ENCODE results near the gene FAS.

The FAS gene

GRCh38 chr10:89029785-89030437 is 39.3 kb downstream of the FAS start:
- Histone ChIP-seq H3K27me3 (ENCODE audit: control insufficient read depth, insufficient read depth, low read length, poor library complexity, severe bottlenecking) (no peaks in the 10 kb centered on the region), H3K9me3 (ENCODE audit: control insufficient read depth, low read length) (no peaks in the 10 kb centered on the region), H3K36me3 (ENCODE audit: control insufficient read depth, insufficient read depth, low read length) (no peaks in the 10 kb centered on the region), H3K4me3 (ENCODE audit: insufficient read depth, low read depth, low read length) (no peak overlapping the region), H3K4me1 (ENCODE audit: control insufficient read depth, insufficient read depth, low read length) (no peaks in the 10 kb centered on the region), H3K27ac (ENCODE audit: insufficient read depth, low read depth, low read length, poor library complexity, severe bottlenecking) (no peak overlapping the region)
- WGBS, 2 experiments = 33 to 44% methylated on average over 7 to 8 of the region's 8 CpGs

- 86 to 91% methylated on average over 2 of the region's 2 CpGs for WGBS, 2 experiments
- Histone ChIP-seq H3K27ac (ENCODE audit: insufficient read depth, low read depth, low read length, poor library complexity, severe bottlenecking) (no peak overlapping the region), H3K27me3 (ENCODE audit: control insufficient read depth, insufficient read depth, low read length, poor library complexity, severe bottlenecking) (no peaks in the 10 kb centered on the region), H3K9me3 (ENCODE audit: control insufficient read depth, low read length) (no peaks in the 10 kb centered on the region), H3K4me1 (ENCODE audit: control insufficient read depth, insufficient read depth, low read length) (no peaks in the 10 kb centered on the region), H3K4me3 (ENCODE audit: insufficient read depth, low read depth, low read length) (no peak overlapping the region), H3K36me3 (ENCODE audit: control insufficient read depth, insufficient read depth, low read length) (no peaks in the 10 kb centered on the region)
These were observed 40.2 kb downstream of the FAS start for GRCh38 chr10:89030791-89031190.

GRCh38 chr10:89032141-89032891 is 41.7 kb downstream of the FAS start:
- Histone ChIP-seq H3K27me3 (ENCODE audit: control insufficient read depth, insufficient read depth, low read length, poor library complexity, severe bottlenecking) (no peaks in the 10 kb centered on the region), H3K4me3 (ENCODE audit: insufficient read depth, low read depth, low read length) (no peak overlapping the region), H3K36me3 (ENCODE audit: control insufficient read depth, insufficient read depth, low read length) (no peaks in the 10 kb centered on the region), H3K4me1 (ENCODE audit: control insufficient read depth, insufficient read depth, low read length) (no peaks in the 10 kb centered on the region), H3K9me3 (ENCODE audit: control insufficient read depth, low read length) (no peaks in the 10 kb centered on the region), H3K27ac (ENCODE audit: insufficient read depth, low read depth, low read length, poor library complexity, severe bottlenecking) (no peak overlapping the region)
- 63 to 72% methylated on average over 7 to 8 of the region's 8 CpGs for WGBS, 2 experiments

- H3K36me3 ChIP-seq (ENCODE audit: control insufficient read depth, insufficient read depth, low read length) = no peaks in the 10 kb centered on the region
- H3K4me3 ChIP-seq (ENCODE audit: insufficient read depth, low read depth, low read length) = no peak overlapping the region
- 96 to 100% methylated on average over 1 of the region's 1 CpG for WGBS, 2 experiments
- no peak overlapping the region for H3K27ac ChIP-seq (ENCODE audit: insufficient read depth, low read depth, low read length, poor library complexity, severe bottlenecking)
- H3K27me3 ChIP-seq (ENCODE audit: control insufficient read depth, insufficient read depth, low read length, poor library complexity, severe bottlenecking) = no peaks in the 10 kb centered on the region
- no peaks in the 10 kb centered on the region for H3K4me1 ChIP-seq (ENCODE audit: control insufficient read depth, insufficient read depth, low read length)
- no peaks in the 10 kb centered on the region for H3K9me3 ChIP-seq (ENCODE audit: control insufficient read depth, low read length)
These were observed 44.9 kb downstream of the FAS start for GRCh38 chr10:89035461-89035860.

GRCh38 chr10:89037096-89037495 is 46.5 kb downstream of the FAS start:
- Histone ChIP-seq H3K4me3 (ENCODE audit: insufficient read depth, low read depth, low read length) (no peak overlapping the region), H3K9me3 (ENCODE audit: control insufficient read depth, low read length) (no peaks in the 10 kb centered on the region), H3K27ac (ENCODE audit: insufficient read depth, low read depth, low read length, poor library complexity, severe bottlenecking) (no peak overlapping the region), H3K4me1 (ENCODE audit: control insufficient read depth, insufficient read depth, low read length) (no peaks in the 10 kb centered on the region), H3K36me3 (ENCODE audit: control insufficient read depth, insufficient read depth, low read length) (no peaks in the 10 kb centered on the region), H3K27me3 (ENCODE audit: control insufficient read depth, insufficient read depth, low read length, poor library complexity, severe bottlenecking) (no peaks in the 10 kb centered on the region)
- 100% methylated on average over 3 of the region's 3 CpGs; no CpG with 5 or more reads in 1 of the 2 experiments for WGBS, 2 experiments

GRCh38 chr10:89042562-89042961 is 52.0 kb downstream of the FAS start:
- 91 to 96% methylated on average over 2 of the region's 2 CpGs for WGBS, 2 experiments
- Histone ChIP-seq H3K36me3 (ENCODE audit: control insufficient read depth, insufficient read depth, low read length) (no peaks in the 10 kb centered on the region), H3K4me1 (ENCODE audit: control insufficient read depth, insufficient read depth, low read length) (no peaks in the 10 kb centered on the region), H3K27ac (ENCODE audit: insufficient read depth, low read depth, low read length, poor library complexity, severe bottlenecking) (no peak overlapping the region), H3K27me3 (ENCODE audit: control insufficient read depth, insufficient read depth, low read length, poor library complexity, severe bottlenecking) (no peaks in the 10 kb centered on the region), H3K9me3 (ENCODE audit: control insufficient read depth, low read length) (no peaks in the 10 kb centered on the region), H3K4me3 (ENCODE audit: insufficient read depth, low read depth, low read length) (no peak overlapping the region)

- Histone ChIP-seq H3K9me3 (ENCODE audit: control insufficient read depth, low read length) (no peaks in the 10 kb centered on the region), H3K36me3 (ENCODE audit: control insufficient read depth, insufficient read depth, low read length) (no peaks in the 10 kb centered on the region), H3K4me1 (ENCODE audit: control insufficient read depth, insufficient read depth, low read length) (no peaks in the 10 kb centered on the region), H3K4me3 (ENCODE audit: insufficient read depth, low read depth, low read length) (no peak overlapping the region), H3K27ac (ENCODE audit: insufficient read depth, low read depth, low read length, poor library complexity, severe bottlenecking) (no peak overlapping the region), H3K27me3 (ENCODE audit: control insufficient read depth, insufficient read depth, low read length, poor library complexity, severe bottlenecking) (no peaks in the 10 kb centered on the region)
- 67 to 75% methylated on average over 4 of the region's 4 CpGs for WGBS, 2 experiments
These were observed 52.5 kb downstream of the FAS start for GRCh38 chr10:89043052-89043451.

- Histone ChIP-seq H3K27me3 (ENCODE audit: control insufficient read depth, insufficient read depth, low read length, poor library complexity, severe bottlenecking) (no peaks in the 10 kb centered on the region), H3K27ac (ENCODE audit: insufficient read depth, low read depth, low read length, poor library complexity, severe bottlenecking) (no peak overlapping the region), H3K36me3 (ENCODE audit: control insufficient read depth, insufficient read depth, low read length) (no peaks in the 10 kb centered on the region), H3K4me1 (ENCODE audit: control insufficient read depth, insufficient read depth, low read length) (no peaks in the 10 kb centered on the region), H3K4me3 (ENCODE audit: insufficient read depth, low read depth, low read length) (no peak overlapping the region), H3K9me3 (ENCODE audit: control insufficient read depth, low read length) (no peaks in the 10 kb centered on the region)
- 95 to 100% methylated on average over 2 of the region's 2 CpGs for WGBS, 2 experiments
These were observed 56.8 kb downstream of the FAS start for GRCh38 chr10:89047397-89047796.

- no peaks in the 10 kb centered on the region for H3K27me3 ChIP-seq (ENCODE audit: control insufficient read depth, insufficient read depth, low read length, poor library complexity, severe bottlenecking)
These were observed 61.0 kb downstream of the FAS start for GRCh38 chr10:89051593-89051992.

GRCh38 chr10:89053555-89053954 is 63.0 kb downstream of the FAS start:
- Histone ChIP-seq H3K4me1 (ENCODE audit: control insufficient read depth, insufficient read depth, low read length) (peaks cover 10% of the 10 kb centered on the region), H3K27ac (ENCODE audit: insufficient read depth, low read depth, low read length, poor library complexity, severe bottlenecking) (no peak overlapping the region), H3K36me3 (ENCODE audit: control insufficient read depth, insufficient read depth, low read length) (no peaks in the 10 kb centered on the region), H3K27me3 (ENCODE audit: control insufficient read depth, insufficient read depth, low read length, poor library complexity, severe bottlenecking) (no peaks in the 10 kb centered on the region), H3K4me3 (ENCODE audit: insufficient read depth, low read depth, low read length) (no peak overlapping the region), H3K9me3 (ENCODE audit: control insufficient read depth, low read length) (no peaks in the 10 kb centered on the region)
- WGBS, 2 experiments = 97 to 98% methylated on average over 5 of the region's 5 CpGs

More at GRCh38 chr10:89051593-89051992, 61.0 kb downstream of the FAS start:
- Histone ChIP-seq H3K9me3 (ENCODE audit: control insufficient read depth, low read length) (no peaks in the 10 kb centered on the region), H3K4me3 (ENCODE audit: insufficient read depth, low read depth, low read length) (no peak overlapping the region), H3K36me3 (ENCODE audit: control insufficient read depth, insufficient read depth, low read length) (no peaks in the 10 kb centered on the region), H3K27ac (ENCODE audit: insufficient read depth, low read depth, low read length, poor library complexity, severe bottlenecking) (no peak overlapping the region), H3K4me1 (ENCODE audit: control insufficient read depth, insufficient read depth, low read length) (peaks cover 10% of the 10 kb centered on the region)
